ENCODE data around the gene BCL2L11. TPM values are rescaled to one million over a fixed set of nuclear protein-coding genes. Genes with fewer than 3 reads are reported as not detected.

Gene BCL2L11
- total and polyA plus RNA-seq, 2 experiments from 2014 or later = 9.1 to 32.9 TPM

DNA sequence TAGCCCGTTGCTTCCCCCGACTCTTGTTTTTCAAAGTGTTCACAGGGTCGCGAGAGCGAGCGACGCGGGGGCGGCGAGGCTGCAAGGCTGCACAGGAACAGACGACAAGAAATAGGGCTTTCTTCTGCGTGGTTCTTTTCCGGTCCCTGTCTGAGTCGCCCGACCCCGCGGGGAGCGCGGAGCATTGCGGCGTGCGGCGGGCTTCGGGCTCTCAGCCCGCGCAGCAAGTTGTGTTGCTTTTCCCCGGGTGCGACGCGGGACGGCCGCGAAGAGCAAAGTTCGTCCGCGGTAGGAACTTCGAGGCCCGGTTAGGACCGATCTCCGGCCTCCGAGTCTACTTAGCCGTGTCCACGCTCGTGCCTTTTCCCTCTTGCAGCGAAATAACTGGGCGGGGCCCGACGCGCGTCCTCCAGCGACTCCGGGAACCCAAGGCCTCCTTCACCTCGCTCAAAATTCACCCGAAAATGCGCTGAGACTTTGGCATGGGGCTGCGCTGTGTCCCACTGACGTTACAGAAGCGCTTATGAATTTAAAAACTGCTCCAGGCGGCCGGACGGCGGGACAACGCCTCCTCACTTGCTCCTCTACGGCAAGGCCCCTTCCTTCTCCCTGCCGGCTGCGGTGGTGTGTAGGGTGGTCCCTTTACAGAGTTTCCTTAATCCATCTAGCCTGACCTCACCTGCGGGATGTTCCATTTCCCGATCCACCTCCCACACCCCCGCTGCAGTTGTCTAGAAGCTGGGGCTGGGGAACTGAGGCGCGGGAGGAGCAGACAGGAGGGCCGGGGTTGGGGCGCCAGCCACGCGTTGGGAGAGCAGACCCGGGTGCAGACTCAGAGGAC is 1.5 kb upstream of the BCL2L11 start:
- no peak overlapping the region for H3K27ac ChIP-seq
- peaks cover 57% of the 10 kb centered on the region for H3K27me3 ChIP-seq
- peaks cover 16% of the 10 kb centered on the region for H3K4me1 ChIP-seq (ENCODE audit: low read depth)
- H3K9me3 ChIP-seq (ENCODE audit: low read depth) = no peaks in the 10 kb centered on the region
- H3K36me3 ChIP-seq = no peaks in the 10 kb centered on the region
- TF ChIP-seq, protein P1, sequence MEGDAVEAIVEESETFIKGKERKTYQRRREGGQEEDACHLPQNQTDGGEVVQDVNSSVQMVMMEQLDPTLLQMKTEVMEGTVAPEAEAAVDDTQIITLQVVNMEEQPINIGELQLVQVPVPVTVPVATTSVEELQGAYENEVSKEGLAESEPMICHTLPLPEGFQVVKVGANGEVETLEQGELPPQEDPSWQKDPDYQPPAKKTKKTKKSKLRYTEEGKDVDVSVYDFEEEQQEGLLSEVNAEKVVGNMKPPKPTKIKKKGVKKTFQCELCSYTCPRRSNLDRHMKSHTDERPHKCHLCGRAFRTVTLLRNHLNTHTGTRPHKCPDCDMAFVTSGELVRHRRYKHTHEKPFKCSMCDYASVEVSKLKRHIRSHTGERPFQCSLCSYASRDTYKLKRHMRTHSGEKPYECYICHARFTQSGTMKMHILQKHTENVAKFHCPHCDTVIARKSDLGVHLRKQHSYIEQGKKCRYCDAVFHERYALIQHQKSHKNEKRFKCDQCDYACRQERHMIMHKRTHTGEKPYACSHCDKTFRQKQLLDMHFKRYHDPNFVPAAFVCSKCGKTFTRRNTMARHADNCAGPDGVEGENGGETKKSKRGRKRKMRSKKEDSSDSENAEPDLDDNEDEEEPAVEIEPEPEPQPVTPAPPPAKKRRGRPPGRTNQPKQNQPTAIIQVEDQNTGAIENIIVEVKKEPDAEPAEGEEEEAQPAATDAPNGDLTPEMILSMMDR (IDR thresholded peaks at IDR 0.05; ENCODE audit: low read depth, low read length) = no peak
- peak overlapping the region; percentile 56 for H3K4me3 ChIP-seq
- DNase-seq (ENCODE audit: low read depth in 1 of 2, low spot score in 1 of 2) = peak in 1 of 2 donors; percentile 16

DNA sequence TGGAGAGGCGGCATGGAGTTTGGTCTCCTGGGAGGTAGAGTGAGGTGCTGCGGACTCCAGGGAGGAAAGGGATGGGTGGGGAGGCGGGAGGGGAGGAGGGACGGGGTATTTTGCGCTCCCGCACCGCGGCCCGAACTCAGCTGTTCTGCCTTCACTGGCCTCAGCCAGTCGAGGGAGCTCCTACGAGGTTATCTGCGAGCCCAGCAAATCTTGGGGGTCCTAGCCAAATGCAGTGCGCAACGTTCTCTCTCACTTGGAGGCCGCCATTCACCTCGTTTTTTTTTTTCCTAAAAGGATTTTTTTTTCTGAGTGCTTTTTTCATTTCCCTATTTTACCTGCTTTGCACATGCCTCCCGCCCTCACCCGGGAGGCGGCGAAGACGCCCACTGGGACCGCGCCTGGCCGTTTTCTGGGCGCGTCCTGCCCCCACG is 877 bp upstream of the BCL2L11 start:
- Histone ChIP-seq H3K4me3 (peak overlapping the region; percentile 56), H3K27me3 (peaks cover 53% of the 10 kb centered on the region), H3K9me3 (ENCODE audit: low read depth) (no peaks in the 10 kb centered on the region), H3K4me1 (ENCODE audit: low read depth) (peaks cover 16% of the 10 kb centered on the region), H3K27ac (no peak overlapping the region), H3K36me3 (peaks cover 5% of the 10 kb centered on the region)
- TF ChIP-seq, protein P1 (IDR thresholded peaks at IDR 0.05; ENCODE audit: low read depth, low read length) = no peak
- peak in 1 of 2 donors; percentile 20 for DNase-seq (ENCODE audit: low read depth in 1 of 2, low spot score in 1 of 2)

DNA sequence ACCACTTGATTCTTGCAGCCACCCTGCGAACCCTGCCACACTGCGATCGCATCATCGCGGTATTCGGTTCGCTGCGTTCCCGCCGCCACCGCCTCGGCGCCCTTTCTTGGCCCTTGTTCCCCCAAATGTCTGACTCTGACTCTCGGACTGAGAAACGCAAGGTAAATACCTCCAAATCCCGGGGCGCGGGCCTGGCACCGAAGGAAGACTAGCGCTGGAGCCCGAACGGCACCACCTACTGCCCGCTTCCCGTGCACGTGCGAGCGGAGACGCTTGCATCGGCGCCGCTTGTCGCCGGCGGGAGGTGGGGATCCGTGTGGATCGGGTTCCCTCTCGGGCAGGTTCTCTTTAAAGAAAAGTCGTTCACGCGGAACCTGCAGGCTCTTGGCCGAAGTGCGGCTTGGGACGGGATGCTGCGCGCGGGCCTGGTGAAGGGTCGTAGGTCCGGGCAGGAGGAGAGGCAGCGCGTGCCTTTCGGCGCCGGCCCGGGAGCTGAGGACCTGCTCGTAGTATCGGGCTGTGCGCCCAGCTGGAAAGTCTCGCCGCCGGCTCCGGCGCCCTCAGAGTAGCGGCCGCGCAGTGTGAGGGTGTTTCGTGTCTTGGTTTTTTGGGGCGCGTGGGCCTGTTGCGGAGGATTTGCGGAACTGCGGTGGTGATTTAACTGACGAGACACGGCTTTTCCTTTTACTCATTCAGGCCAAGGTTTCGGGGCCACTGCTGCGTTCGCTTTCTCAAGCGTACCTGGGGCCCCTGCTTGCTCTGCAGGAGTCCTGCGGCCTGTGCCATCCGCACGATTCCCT is 514 bp downstream of the BCL2L11 start:
- H3K4me3 ChIP-seq = peak overlapping the region; percentile 56
- peak in 1 of 2 donors; percentile 81 for DNase-seq (ENCODE audit: low read depth in 1 of 2, low spot score in 1 of 2)
- H3K36me3 ChIP-seq = peaks cover 19% of the 10 kb centered on the region
- H3K27me3 ChIP-seq = peaks cover 39% of the 10 kb centered on the region
- TF ChIP-seq, protein P1 (IDR thresholded peaks at IDR 0.05; ENCODE audit: low read depth, low read length) = no peak
- peak overlapping the region; percentile 58 for H3K27ac ChIP-seq
- H3K9me3 ChIP-seq (ENCODE audit: low read depth) = no peaks in the 10 kb centered on the region
- H3K4me1 ChIP-seq (ENCODE audit: low read depth) = peaks cover 16% of the 10 kb centered on the region

DNA sequence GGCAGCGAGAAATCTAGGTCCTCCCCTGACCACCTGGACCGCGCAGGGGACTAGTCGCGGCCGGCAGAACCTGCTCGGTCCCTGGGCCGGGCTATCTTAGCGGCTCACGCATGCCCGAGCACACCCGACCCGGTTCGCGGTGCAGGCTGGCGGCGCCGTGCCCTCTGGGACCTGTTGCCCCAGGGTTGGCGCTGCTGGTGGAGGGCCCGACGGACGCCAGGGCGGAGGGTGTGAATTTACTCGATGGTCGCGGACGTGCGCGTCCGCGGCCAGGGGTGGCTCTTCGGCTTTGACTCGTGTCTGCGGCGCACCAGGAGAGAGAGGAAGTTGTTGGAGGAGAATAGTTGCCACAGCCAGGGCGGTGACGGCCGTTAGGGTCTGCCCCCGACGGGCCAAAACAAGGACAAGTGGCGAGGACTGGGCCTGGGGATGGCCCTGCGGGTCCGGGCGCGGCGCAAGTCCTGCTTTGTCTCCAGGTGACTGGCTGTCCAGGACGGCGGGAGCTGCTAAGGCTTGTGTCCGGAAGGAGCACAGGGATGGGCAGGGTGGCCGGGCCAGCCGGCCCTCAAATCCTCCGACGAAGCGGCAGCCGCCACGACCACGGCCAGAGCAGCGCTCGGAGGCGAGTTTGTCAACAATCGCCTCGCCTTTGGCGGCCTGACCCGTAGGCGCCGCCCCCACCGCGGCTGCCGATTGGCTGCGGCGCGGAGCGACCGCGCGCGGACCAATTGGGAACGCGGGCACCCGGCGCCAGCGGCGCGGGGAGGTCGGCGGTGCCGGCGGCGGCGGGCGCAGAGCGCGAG is 1.3 kb downstream of the BCL2L11 start:
- Histone ChIP-seq H3K36me3 (peaks cover 23% of the 10 kb centered on the region), H3K9me3 (ENCODE audit: low read depth) (no peaks in the 10 kb centered on the region), H3K4me1 (ENCODE audit: low read depth) (peaks cover 24% of the 10 kb centered on the region), H3K27me3 (peaks cover 31% of the 10 kb centered on the region), H3K4me3 (peak overlapping the region; percentile 56), H3K27ac (peak overlapping the region; percentile 39)
- TF ChIP-seq, protein P1 (IDR thresholded peaks at IDR 0.05; ENCODE audit: low read depth, low read length) = no peak
- DNase-seq (ENCODE audit: low read depth in 1 of 2, low spot score in 1 of 2) = peak; percentile 94 to 96

All from cardiac muscle cell (in vitro differentiated cells and primary cell).